Left lung (tissue), 10 donors: ENCODE results near the gene PRPF40A. TPM values are rescaled to one million over a fixed set of nuclear protein-coding genes. Genes with fewer than 3 reads are reported as not detected.

ENCODE experiments used
- ATAC-seq: fragments of 200-7000 bp; cut with Tn5 transposase; one replicate; pipeline ENCODE4 v1.9.1; 2020; ENCODE audit warnings: moderate library complexity
- DNase-seq, 4 donors: peaks; one replicate each; pipeline ENCODE4 v3.0.0-alpha.2; 2013 to 2020
- H3K27ac ChIP-seq, 2 donors: fragments of 200-600 bp; sonication (generic) in 1 of 2; one replicate each; pipeline versions ENCODE4 v1.5.0 to v1.8.0; 2020 to 2021
- H3K27me3 ChIP-seq, 2 donors: fragments of 200-600 bp; sonication (generic) in 1 of 2; one replicate each; pipeline versions ENCODE4 v1.5.0 to v1.8.0; 2020 to 2021
- H3K36me3 ChIP-seq, 2 donors: fragments of 200-600 bp; sonication (generic) in 1 of 2; one replicate each; pipeline versions ENCODE4 v1.5.0 to v1.8.0; 2020 to 2021
- H3K4me1 ChIP-seq, 2 donors: fragments of 200-600 bp; one replicate each; pipeline ENCODE4 v1.8.0; 2021
- H3K4me3 ChIP-seq, 2 donors: fragments of 200-600 bp; sonication (generic) in 1 of 2; one replicate each; pipeline versions ENCODE4 v1.5.0 to v1.8.0; 2020 to 2021; ENCODE audit warnings: mild to moderate bottlenecking in 1 of 2
- H3K9me3 ChIP-seq, 2 donors: fragments of 200-600 bp; sonication (generic) in 1 of 2; one replicate each; pipeline versions ENCODE4 v1.5.0 to v1.8.0; 2020 to 2021
- CTCF ChIP-seq, 2 donors: fragments of 200-600 bp; sonication (generic) in 1 of 2; IDR thresholded peaks; one replicate each; pipeline versions ENCODE4 v1.5.0 to v1.8.0; 2021; ENCODE audit warnings: antibody characterized with exemption in 2 of 2
- intact Hi-C, 2 donors: fragments of 100-400 bp; cut with DNase I; formaldehyde crosslinking; loops; one replicate each; pipeline versions ENCODE4 v1.11.2 to v1.14.2; 2022
- polyA plus RNA-seq, 6 donors: library from polyadenylated mRNA; unstranded; fragments of 120-200 nt; gene quantifications; one replicate each; pipeline ENCODE4 v1.2.1, GENCODE V29; 2013; ENCODE audit not compliant: insufficient read length in 6 of 6
- total RNA-seq, 2 donors: library from RNA; stranded (reverse); fragmentation: NEBNext Ultra II Directional; extraction: Animal tissue kit (Norgen Biotek cat#: 25700); gene quantifications; one replicate each; pipeline ENCODE4 v1.2.1, GENCODE V29; 2021
- donor health status: DM: no; HTN: yes; CAD: no.
- donor health status: DM: no; HTN: no; CAD: no.

Gene PRPF40A
- total and polyA plus RNA-seq, 8 donors: 68.8 to 165 (median 135) TPM

DNA sequence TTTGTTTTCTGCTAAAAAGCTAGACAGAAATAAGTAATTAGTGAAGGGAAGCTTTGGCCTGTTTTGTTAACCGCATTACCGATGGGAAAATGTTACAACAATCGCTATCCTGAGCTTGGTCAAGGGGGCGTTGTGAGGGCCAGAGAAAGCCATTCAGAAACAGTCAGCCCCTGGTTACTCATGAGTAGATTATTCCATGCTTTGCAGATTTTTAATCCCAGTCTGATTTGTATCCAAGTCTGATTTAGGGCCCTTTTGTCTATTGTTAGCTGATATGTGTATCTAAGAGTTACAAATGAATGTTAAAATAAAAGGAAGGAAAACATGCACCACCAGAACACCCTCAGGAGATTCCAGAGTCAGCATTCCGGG is 99.1 kb downstream of the PRPF40A start:
- intact Hi-C loops: no loop called here
- DNase-seq (no peak), ATAC-seq (peak; percentile 42)
- no peak for TF ChIP-seq CTCF (IDR thresholded peaks at IDR 0.05)
- no peak overlapping the region for H3K4me3 ChIP-seq
- no peaks in the 10 kb centered on the region for H3K9me3 ChIP-seq
- H3K27ac ChIP-seq: peak overlapping the region in 1 of 2 donors; percentile 13
- peaks cover 0 to 52% of the 10 kb centered on the region in 2 donors for H3K36me3 ChIP-seq
- H3K4me1 ChIP-seq: peaks cover 0 to 7% of the 10 kb centered on the region in 2 donors
- H3K27me3 ChIP-seq: no peaks in the 10 kb centered on the region

- intact Hi-C loops: no loop called here
- DNase-seq: peak in 2 of 4 donors; percentile 82 to 87
- peaks cover 0 to 13% of the 10 kb centered on the region in 2 donors for H3K4me1 ChIP-seq
- no peaks in the 10 kb centered on the region for H3K9me3 ChIP-seq
- peak overlapping the region in 1 of 2 donors; percentile 13 for H3K27ac ChIP-seq
- no peaks in the 10 kb centered on the region for H3K27me3 ChIP-seq
- no peak for TF ChIP-seq CTCF (IDR thresholded peaks at IDR 0.05)
- H3K36me3 ChIP-seq: peaks cover 0 to 52% of the 10 kb centered on the region in 2 donors
- peak; percentile 39 for ATAC-seq
- no peak overlapping the region for H3K4me3 ChIP-seq
Observed at GRCh38 chr2:152617456-152618192, 99.6 kb downstream of the PRPF40A start.

- ATAC-seq: no peak
- Histone ChIP-seq H3K4me3 (no peak overlapping the region), H3K27ac (no peak overlapping the region), H3K4me1 (peaks cover 10 to 30% of the 10 kb centered on the region in 2 donors), H3K27me3 (no peaks in the 10 kb centered on the region), H3K9me3 (no peaks in the 10 kb centered on the region), H3K36me3 (peaks cover 0 to 32% of the 10 kb centered on the region in 2 donors)
- intact Hi-C loops: no loop called here
- no peak for DNase-seq
- TF ChIP-seq CTCF (IDR thresholded peaks at IDR 0.05): no peak
Observed at GRCh38 chr2:152615177-152615576, 102.1 kb downstream of the PRPF40A start.

DNA sequence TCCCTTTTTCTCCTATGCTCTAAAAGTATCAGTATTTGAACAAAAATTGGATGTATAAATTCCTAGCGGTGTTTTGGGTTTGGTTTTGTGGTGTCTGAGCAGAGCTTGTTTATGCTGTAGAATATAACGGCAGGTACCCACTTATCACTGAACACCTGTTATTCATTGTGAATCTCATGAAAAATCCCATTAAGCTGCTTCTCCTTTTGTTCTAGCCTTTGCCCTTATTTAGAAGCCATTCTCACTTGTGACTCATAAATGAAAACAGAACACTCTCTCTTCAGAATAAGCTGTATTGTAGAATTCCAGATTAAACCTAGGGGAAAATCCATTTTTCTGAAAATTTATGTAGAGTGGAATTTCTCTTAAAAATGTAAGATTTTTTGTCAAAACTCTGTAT is 104.0 kb downstream of the PRPF40A start:
- Histone ChIP-seq H3K4me1 (peaks cover 10 to 30% of the 10 kb centered on the region in 2 donors), H3K9me3 (no peaks in the 10 kb centered on the region), H3K4me3 (no peak overlapping the region), H3K27ac (peak overlapping the region in 1 of 2 donors; percentile 95), H3K27me3 (no peaks in the 10 kb centered on the region), H3K36me3 (peaks cover 0 to 18% of the 10 kb centered on the region in 2 donors)
- ATAC-seq (no peak), DNase-seq (no peak)
- intact Hi-C loops: no loop called here
- TF ChIP-seq CTCF (IDR thresholded peaks at IDR 0.05): no peak

- Histone ChIP-seq H3K4me1 (peaks cover 10 to 30% of the 10 kb centered on the region in 2 donors), H3K4me3 (no peak overlapping the region), H3K9me3 (no peaks in the 10 kb centered on the region), H3K27ac (peak overlapping the region; percentile 65 to 95), H3K36me3 (peaks cover 0 to 2% of the 10 kb centered on the region in 2 donors), H3K27me3 (no peaks in the 10 kb centered on the region)
- intact Hi-C loops: no loop called here
- no peak for TF ChIP-seq CTCF (IDR thresholded peaks at IDR 0.05)
- ATAC-seq: peak; percentile 87
- DNase-seq: peak in 2 of 4 donors; percentile 43 to 54
Observed at GRCh38 chr2:152611458-152612231, 105.6 kb downstream of the PRPF40A start.
